ENCODE measurements around the gene MPZL1. TPM values are rescaled to one million over a fixed set of nuclear protein-coding genes. Genes with fewer than 3 reads are reported as not detected.

Gene MPZL1
- total RNA-seq, 1 donor: 112 TPM

DNA sequence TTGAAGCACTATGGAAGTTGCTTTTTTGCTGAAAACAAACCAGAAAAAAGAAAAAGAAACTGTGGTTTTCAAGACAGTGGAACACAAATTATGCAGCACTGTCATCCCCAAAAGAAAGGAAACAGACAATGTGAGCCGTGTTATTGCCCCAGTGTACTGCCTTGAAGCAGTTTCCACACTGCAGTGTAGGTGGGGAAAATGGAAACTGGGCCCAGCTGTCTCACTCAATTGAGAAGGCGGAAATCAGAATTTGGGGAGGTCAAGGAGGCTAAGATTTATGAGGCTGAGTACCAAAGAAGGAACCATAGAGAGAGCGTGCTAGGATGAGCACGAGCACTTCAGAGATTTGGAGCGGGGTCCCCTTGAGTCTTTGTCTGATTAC is 55.5 kb downstream of the MPZL1 start:
- H3K4me3 ChIP-seq (ENCODE audit: low read depth, low read length): no peak overlapping the region
- no peak for DNase-seq (ENCODE audit: low read depth)
- TF ChIP-seq, protein P1, sequence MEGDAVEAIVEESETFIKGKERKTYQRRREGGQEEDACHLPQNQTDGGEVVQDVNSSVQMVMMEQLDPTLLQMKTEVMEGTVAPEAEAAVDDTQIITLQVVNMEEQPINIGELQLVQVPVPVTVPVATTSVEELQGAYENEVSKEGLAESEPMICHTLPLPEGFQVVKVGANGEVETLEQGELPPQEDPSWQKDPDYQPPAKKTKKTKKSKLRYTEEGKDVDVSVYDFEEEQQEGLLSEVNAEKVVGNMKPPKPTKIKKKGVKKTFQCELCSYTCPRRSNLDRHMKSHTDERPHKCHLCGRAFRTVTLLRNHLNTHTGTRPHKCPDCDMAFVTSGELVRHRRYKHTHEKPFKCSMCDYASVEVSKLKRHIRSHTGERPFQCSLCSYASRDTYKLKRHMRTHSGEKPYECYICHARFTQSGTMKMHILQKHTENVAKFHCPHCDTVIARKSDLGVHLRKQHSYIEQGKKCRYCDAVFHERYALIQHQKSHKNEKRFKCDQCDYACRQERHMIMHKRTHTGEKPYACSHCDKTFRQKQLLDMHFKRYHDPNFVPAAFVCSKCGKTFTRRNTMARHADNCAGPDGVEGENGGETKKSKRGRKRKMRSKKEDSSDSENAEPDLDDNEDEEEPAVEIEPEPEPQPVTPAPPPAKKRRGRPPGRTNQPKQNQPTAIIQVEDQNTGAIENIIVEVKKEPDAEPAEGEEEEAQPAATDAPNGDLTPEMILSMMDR (IDR thresholded peaks at IDR 0.05; ENCODE audit: insufficient read depth, low read length): no peak

DNA sequence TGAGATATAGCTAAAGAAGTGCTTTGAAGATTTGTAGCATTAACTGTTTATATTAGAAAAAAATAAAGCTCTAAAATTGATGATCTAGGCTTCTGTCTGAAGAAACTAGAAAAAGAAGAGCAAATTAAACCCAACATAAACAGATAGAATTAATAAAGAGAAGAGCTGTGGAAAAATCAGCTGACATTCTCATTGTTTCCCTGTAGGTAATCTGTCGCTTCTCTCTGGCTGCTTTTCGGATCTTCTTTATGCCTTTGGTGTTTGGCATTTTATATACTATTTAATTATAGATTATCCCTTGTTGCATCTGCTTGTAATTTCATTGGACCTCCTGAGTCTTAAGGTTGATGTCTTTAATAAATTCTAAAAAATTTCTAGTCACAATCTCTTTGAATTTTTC is 59.8 kb downstream of the MPZL1 start:
- DNase-seq (ENCODE audit: low read depth): no peak
- no peak overlapping the region for H3K4me3 ChIP-seq (ENCODE audit: low read depth, low read length)
- TF ChIP-seq, protein P1 (IDR thresholded peaks at IDR 0.05; ENCODE audit: insufficient read depth, low read length): no peak

DNA sequence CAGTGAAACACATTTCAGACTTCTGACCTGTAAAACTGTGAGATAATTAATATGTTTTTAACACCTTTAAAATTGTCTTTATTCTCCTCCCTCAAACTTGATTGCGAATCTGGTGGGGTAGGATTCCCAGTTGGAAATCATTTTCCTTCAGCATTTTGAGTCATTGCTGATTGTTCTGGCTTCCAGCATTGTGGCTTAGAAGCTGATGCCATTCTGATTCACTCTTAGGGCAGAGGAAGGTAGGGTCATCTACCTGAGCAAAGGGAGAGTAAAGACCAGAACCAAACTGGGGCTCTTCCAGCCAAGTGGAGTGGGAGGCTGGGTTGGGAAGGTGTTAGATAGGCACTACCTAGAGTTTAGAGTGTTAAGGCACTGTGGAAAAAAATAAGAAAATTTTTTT is 61.2 kb downstream of the MPZL1 start:
- DNase-seq (ENCODE audit: low read depth): no peak
- H3K4me3 ChIP-seq (ENCODE audit: low read depth, low read length): no peak overlapping the region
- TF ChIP-seq, protein P1 (IDR thresholded peaks at IDR 0.05; ENCODE audit: insufficient read depth, low read length): no peak

DNA sequence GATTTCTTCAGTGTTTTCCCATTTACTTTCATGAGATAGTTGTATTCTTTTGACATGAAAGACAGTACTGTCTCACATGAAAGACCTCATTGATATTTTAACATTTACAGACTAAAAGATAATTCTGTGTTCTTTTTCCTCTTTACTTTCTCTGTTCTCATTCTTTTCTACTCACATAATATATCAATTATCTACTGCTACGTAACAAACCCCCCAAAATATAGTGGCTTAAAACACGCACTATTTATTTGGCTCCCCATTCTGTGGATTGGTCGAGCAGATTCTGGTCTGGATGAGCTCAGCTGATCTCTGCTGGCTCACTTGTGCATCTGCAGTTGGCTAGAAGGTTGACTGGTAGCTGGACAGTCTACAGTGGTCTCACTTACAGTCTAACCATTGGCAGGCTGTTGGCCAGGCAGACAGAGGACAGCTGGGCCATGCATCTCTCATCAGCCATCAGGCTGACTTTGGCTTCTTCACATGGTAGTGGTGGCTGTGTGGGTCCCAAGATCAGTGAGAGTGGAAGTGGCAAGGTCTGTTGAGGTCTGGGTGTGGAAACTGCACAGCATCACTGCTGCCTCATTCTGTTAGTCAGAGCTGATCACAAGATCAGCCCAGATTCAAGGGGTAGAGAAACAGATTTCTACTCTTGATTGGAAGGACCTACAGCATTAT is 63.2 kb downstream of the MPZL1 start:
- H3K4me3 ChIP-seq (ENCODE audit: low read depth, low read length): no peak overlapping the region
- TF ChIP-seq, protein P1 (IDR thresholded peaks at IDR 0.05; ENCODE audit: insufficient read depth, low read length): no peak
- no peak for DNase-seq (ENCODE audit: low read depth)

DNA sequence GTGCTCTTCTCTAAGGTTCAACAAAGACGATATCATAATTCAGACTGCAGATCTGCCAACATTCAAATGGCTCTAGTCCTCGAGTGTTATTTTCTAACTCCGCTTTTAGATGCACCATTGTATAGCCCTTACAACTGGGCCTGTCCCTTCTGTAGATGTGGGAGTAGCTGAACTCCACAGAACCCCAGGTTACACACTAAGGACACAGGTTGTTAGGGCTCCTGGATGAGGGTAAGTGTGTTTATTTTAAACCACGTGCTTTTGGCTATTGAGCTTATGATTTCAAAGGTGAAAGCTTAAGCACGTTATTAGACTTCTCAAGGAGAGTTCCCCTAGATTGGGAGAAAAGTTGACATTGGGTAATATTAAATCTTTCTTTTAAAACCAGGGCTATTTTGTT is 64.7 kb downstream of the MPZL1 start:
- TF ChIP-seq, protein P1 (IDR thresholded peaks at IDR 0.05; ENCODE audit: insufficient read depth, low read length): no peak
- no peak overlapping the region for H3K4me3 ChIP-seq (ENCODE audit: low read depth, low read length)
- no peak for DNase-seq (ENCODE audit: low read depth)

DNA sequence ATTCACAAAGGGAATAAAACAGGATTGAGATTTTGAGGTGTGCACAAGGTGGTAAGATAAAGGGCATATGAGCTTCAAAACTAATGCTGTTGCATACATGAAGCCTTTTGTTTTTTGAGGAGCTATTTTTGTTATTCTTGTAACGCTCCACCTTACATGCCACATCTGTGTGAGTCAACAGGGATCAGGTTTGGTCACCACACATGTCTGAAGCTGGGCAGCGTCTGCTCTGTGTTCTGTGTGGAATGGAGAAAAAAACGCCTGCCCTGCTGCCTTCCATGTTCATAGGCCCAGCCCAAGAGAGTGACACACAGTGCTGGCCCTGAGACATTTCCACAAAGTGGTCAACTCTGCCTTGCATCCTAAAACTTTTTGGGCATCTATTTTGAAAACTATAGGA is 67.7 kb downstream of the MPZL1 start:
- no peak overlapping the region for H3K4me3 ChIP-seq (ENCODE audit: low read depth, low read length)
- DNase-seq (ENCODE audit: low read depth): peak; percentile 52
- TF ChIP-seq, protein P1 (IDR thresholded peaks at IDR 0.05; ENCODE audit: insufficient read depth, low read length): no peak

DNA sequence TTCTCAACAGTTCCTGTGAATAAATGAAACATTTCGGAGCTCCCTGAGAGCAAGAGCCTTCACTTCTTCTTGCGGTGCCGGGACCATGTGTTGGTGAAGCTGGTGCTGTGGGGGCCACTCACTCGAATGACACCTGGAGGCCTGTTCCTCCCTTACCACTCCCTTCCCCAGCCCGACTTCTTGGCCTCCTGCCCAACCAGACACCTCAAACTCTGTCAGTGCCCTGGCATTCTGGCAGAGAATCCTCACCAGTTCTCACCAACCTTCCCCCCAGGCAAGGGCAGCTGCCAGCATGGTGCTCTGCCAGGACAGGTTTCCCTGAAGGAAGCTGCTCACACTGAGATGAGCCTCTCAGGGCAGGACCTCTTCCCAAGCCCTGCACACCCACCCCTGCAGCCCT is 68.3 kb downstream of the MPZL1 start:
- H3K4me3 ChIP-seq (ENCODE audit: low read depth, low read length): no peak overlapping the region
- no peak for DNase-seq (ENCODE audit: low read depth)

More for the DNA sequence above, 68.3 kb downstream of the MPZL1 start:
- TF ChIP-seq, protein P1 (IDR thresholded peaks at IDR 0.05; ENCODE audit: insufficient read depth, low read length): no peak

Data from fibroblast of the aortic adventitia (primary cell).